Stimulated activated CD4-positive, alpha-beta T cell treated with anti-CD3 and anti-CD28 coated beads, Interleukin-4, amount 100 ng/mL, for 1 hour (primary cell): ENCODE measurements around the gene TBC1D2B.

ENCODE experiments used
- DNase-seq: peaks from one replicate; pipeline ENCODE4 v3.0.0-alpha.2; 2020

The TBC1D2B gene

DNA sequence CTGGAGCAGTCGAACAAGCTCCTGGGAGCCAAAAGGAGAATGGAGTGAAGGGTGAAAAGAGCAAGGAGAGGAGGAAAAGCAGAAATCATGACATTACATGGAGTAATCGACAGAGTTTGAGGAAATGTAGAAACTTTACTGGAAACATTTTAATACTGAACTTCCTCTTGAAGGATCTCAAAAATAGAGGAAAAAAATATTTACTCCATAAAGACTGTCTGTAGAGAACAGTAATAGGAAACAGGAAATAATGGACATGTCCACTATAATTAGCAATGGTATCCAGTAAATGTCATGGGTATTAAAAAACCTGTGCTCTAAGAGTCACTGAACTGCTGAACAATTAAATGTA is 53.0 kb downstream of the TBC1D2B start:
- no peak for DNase-seq

DNA sequence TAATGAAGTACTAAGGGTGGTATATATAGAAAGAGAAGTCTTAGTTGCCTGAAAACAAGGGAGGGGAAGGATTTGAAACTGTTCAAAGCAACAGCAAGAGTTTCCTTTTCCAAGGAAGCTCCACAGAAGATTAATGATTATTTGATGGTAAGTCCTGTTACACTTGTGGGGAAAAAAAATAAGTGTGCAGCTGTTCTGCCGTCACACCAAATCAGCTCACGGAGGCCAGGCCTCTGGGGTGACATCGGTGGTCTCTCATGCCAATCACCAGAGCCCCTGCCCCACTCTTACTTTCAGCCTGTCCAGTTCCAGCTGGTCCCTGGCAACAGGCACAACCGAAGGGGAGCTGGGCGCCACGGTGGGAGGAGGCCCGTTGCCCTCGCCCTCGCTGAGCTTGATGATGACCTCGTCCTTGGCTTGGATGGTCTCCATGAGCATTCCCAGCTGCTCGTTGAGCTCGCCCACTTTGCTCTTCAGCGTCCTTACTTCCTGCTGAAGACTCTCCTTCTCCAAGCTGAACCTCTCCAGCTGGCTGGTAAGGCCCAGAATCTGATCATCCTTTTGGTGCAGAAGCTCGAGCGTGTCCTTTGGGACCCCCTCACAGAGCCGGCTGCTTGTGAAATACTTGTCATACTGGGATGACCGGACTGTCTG is 53.5 kb downstream of the TBC1D2B start:
- no peak for DNase-seq

DNA sequence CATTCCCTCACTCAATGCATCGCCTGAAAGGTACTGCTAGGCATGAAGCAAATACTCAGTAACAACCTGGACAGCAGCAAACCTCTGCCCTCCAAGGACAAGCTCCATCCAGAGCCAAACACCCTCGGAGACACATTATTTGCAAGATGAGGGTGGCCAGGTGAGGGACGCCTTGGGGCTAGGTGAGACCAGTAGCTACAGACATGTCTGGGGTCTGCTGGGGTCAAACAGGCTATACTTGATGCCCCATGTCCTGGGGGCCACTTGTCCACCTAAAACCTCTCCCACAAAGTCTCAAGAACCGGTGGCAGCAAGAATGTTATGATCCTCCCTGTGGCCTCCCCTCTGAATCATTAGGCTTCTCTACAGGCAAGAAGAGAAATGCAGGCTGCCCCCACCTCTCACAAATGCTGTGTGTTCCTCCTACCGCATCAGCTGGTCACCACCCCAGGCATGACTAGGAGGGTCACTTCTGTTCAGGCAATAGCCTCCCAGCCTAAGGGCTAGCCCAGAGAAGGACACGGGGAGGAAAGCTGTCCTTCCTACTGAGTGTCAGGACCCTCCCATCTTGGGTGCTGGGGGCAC is 54.3 kb downstream of the TBC1D2B start:
- no peak for DNase-seq

DNA sequence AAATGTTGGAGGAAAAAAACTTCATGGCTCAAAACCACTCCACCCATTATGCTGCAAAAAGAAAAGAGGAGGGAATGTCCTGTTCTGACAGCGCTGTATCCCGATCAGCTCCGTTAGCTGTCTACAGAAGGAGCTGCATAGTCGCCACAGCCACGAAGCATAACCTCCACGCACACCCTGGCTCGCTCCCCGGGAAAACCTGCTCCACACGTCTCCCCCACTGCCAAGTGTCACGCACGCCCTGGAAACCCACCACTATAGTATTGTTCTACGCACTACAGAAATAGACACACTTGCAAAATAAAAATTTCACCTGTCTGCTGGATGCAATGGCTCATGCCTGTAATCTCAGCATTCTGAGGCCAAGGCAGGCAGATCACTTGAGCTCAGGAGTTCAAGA is 55.8 kb downstream of the TBC1D2B start:
- DNase-seq = no peak

DNA sequence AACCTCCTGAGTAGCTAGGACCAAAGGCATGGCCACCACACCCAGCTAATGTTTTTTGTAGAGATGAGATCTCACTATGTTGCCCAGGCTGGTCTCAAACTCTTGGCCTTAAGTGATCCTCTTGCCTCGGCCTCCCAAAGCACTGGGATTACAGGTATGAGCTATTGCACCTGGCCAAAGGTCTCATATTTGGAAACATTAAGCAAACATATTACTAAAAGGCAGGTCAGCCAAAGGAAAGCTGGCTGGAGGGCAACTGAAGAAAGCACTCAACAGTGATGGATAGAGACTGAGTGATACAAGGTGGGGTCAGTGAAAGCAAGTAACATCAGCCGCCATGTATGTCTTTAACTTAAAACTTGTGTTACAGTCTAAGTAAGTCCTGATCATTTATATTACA is 57.5 kb downstream of the TBC1D2B start:
- DNase-seq = no peak

DNA sequence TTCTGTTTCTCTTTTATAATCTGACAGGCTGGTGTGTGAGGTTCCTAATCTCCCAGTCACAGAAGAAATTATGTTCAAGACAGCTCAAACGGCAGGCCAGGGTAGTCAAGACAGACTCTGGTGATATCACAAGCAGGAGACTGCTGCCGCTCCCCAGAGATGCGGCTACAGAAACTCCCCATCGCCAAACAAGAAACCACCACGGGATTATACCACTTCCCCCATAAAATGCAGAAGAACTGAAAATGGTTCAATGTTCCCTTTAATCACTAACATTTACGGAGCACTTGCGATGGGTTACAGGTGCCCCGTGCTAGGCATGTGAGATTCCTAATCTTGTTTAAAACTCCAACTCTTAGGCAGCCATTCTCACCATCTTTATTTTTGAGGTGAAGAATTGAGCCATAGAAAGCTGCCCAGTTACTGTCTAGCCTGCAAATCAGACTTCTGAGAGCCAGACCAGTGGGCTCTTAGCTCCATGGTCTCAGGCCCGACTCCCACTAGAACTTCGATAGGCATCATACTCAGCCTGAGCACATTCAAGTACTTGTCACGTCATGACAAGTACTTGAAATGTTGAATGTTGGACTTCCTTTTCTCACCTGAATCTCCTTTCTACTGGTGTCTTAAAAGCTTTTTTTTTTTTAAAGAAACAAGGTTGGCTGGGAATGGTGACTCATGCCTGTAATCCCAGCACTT is 58.4 kb downstream of the TBC1D2B start:
- no peak for DNase-seq

DNA sequence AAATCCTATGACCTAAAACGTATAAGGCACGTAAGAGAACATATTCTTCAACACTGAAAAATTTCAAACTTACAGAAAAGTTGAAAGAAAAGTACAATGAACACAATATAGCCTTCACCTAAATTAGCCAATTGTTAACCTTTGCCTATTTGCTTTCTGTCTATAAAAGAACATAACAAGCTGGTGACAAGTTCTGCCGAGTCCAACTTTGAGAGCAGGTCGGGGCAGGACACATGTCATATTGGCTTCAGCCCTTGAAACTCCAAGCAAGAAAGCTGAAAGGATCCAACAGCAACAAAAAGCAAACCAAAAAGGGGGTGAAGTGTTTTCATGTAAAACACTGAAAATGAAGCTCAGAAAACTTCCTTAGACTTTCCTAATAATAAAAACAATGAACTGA is 59.1 kb downstream of the TBC1D2B start:
- DNase-seq = no peak

DNA sequence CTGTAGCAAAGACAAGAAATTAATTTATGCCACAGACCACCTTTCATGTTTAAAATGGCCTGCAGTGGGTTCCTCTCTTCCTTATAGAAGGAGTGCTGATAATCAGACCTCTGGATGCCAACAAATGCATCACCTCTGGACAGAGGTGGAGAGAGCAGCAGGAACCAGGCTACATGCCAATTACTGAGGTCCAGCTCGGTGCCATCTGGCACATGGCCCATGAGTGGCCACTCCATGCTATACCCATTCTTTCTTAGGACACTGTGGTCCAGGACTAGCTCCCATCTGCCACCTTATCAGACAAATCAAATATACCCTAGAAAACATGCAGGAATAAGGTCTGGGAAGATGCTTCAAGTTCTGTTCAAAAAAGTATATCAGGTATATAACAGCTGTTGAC is 60.7 kb downstream of the TBC1D2B start:
- no peak for DNase-seq

DNA sequence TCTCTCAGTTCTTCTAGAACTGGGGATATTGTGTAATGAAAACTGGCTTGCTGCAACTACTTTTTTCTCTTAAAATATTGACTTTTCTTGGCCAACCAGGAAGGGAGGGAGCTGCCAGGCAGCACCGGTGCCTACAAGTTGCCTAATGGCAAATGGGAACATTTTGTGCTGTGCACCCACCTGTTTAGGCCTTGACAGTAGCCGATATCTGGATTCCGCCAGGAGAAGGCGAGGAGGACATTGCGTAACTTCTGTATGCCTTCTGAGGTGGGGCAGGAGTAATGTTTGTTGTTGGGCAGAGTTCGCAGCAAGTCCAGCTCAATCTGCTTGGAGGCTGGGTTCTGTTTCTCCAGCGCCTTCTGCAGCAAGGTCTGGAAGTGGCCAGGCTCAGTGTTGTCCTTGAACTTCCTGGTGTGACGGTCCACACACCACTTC is 64.9 kb downstream of the TBC1D2B start:
- no peak for DNase-seq

DNA sequence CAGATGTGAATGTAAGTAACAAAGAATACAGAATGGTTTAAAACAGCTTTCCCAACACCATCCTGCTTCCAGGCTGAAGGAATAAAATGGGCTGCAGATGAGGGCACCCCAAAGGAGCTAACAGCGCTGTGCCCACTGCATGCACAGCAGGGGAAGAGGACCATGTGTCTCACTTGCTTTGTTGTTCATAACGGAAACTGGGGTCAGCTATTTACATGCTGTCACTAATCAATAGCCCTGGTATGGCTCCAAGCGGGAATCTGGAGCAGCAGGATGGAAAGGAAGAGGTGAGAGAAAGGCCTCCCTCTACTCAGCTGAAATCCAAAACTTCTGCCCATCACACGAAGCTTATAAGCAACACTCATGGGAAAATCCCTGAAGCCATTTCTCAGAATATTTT is 67.4 kb downstream of the TBC1D2B start:
- DNase-seq = no peak

DNA sequence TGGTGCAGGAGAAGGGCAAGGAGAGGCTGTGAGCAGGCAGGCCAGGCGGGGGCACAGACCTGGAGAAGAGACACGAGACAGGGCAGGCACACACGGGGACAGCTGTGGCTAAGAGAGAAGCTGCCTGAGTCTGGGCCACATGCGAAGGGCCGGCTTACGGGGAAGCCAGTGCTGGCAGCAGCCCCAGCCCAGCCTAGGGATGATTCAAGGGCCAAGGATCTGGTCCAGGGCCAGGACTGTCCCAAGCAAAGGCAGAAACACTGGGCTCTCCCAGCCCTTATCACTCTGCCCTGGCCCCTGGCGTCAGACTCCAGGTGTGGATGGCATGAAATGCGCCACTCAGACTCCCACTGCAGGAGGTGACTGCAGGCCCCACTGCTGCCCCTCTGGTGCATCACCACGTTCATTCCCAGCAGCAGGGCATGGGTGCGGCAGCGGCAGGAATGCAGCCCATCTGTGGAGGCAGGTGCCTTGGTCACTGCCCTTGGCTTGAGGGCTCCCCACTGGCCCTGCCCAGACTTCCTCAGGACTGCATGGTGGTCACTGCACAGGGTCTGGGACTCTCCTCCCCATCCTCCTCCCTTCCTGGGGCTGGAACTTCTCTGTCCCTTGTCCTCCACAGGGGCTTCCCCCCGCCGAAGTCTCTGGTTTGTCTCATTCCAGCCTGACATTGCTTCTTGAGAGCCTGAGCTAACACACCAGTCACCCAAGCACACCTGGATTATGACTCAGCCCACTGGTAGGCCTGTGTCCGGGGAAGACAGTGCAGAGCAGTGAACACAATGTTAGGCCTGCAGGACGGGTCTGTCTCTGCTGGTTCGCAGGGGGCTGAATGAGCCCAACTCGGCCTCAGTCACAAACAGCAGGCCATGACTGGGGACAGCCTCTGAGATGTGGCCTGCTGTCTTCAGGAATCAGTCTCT is 69.3 kb downstream of the TBC1D2B start:
- no peak for DNase-seq

DNA sequence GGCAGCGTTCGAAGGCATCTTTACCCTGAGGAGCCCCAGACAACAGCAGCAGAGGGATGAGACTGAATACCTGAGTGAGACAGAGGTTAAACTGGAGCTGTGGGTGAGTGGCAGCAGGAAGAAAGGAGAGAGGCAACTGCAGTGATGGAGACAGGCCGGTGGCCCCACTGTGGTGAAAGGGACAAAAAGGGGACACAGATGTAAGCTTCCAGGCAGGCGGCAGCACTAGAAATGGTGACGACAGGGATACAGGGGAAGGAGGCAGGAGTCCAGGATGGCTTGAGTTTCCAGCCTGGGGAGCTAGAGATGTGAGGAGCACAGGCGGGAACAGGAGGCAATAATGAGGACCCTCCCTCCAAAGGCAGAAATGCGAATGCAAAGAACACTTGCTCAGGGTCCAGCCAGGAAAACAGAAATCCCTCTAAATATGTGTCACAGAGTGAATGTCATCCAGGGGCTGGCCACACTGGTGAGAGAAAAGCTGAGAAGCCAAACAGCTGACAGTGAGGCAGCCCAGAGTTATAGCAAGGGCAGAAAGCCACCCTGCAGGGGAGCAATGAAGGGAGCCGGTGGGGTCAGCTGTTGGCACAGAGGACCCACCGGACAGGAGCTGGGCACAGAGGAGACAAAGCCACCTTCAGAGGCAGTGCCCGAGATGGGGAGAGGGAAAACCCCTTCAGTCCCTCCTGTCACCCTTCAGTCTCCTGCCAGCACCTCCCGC is 70.1 kb downstream of the TBC1D2B start:
- no peak for DNase-seq

DNA sequence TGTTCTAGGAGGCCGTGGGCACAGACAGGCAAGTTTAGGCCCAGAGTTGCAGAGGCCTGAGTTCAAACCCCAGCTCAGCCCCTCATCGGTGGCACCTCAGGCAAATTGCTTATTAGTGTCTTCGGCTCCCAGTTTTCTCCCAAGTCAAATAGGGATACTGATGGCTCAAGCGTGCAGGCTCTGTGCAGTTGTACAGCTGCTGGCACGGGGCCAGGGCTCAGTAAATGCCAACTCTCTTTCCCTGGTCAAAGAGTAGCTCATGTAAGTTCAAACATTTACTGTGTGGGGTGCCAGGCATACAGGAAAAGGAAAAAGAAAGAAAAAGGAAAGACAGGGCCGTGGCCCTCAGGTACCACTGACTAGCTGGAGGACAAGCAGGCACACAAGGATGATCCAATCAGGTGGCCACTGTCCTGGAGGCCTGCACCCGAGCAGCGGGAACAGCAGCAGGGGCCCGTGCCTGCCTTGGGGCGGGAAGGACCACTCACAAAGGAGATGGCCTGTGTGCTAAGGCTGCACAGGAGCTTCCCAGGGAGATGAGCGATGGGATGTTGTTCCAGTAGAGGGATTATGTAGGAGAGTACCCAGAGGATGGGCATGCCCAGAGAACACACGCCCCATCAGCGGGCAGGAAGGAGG is 70.8 kb downstream of the TBC1D2B start:
- DNase-seq = no peak

DNA sequence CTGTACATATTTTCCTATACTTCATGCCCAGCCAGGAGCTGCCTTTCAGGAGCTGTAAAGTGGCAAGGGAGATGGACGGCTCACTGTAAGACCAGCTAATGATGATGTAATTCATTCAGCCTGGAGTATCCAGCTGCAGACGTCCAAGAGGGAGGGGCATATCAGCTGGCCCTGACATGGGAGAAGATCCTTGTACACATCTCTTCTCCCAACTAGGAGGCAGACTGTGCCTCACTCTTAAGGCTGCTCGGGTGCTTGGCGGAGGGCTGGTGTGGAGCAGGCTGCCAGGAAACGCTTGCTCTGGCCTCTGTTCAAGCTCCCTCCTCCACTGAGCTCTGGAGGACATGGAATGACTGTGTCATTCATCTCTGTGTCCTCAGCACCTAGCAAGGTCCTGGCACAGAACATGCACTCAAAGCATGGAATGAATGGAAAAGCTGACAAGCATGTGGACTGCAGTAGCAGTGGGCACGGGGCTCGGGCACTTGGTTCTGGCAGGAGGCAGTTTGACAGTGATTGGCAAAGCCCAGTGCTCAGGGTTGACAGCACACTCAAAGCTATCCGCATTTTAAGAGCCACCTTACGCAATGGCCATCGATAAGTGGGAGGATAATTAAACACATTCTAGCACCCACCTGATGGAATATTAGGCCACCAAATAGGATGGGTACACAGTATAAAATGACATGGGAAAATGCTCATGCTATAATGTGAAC is 72.4 kb downstream of the TBC1D2B start:
- no peak for DNase-seq

DNA sequence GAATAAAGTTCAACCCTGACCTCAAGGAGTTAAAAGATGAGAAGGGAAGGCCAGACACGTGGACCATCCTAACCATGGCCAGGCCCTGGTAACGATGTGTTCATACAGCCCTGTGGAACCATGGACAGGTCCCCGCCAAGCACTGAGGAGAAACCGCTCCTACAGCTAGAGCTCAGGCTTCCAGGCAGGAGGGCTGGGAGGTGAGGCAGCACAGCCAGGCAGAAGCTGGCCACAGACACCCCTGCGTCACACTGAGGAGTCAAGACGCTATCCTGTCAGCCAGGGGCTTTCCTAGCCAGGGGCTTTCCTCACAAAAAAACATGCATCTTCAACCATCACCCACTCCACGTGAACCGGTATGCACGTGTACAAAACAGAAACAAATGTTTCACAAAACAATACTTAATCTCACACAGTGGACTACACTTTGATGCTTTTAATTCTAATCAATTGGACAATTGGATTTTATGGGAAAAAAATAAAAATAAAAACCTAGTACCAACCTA is 73.2 kb downstream of the TBC1D2B start:
- no peak for DNase-seq

DNA sequence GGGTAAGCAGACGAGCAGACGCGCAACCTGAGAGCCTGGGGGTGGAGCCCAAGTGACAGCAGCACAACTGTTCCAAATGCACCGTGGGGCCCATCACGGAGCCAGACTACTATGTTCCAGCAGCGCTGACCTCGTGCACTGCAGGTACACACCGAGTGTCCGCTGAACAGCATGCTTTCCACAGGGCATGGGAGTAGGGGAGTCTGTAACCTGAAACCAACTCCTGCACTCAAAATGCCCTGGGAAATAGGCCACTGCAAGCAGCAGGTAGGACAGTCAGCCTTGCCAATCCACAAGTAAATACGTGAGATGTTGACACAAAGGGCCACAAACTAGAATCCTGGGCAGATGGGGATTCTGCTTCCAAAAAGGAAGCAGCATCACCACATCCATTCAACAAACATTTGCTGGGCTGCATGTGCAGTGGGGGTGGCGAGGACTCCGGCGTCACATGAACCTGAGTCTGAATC is 73.9 kb downstream of the TBC1D2B start:
- no peak for DNase-seq

DNA sequence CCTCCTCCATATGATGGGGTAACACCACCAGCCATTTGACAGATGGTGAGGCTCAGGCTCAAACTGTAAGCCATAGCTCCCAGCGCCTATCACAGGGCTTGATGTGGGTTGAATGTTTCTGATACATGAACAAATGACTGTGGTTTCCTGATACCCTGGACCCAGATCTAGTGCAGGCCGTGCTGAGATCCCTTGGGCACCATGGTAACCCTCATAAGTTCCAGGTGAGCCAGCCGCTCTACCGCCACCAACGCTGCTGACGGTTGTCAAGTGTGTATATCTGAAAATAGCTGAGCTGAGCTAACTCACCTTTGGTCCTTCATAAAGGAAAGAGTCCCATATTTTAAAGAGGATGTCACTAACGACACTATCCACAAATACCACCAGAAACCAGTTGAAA is 74.5 kb downstream of the TBC1D2B start:
- no peak for DNase-seq

DNA sequence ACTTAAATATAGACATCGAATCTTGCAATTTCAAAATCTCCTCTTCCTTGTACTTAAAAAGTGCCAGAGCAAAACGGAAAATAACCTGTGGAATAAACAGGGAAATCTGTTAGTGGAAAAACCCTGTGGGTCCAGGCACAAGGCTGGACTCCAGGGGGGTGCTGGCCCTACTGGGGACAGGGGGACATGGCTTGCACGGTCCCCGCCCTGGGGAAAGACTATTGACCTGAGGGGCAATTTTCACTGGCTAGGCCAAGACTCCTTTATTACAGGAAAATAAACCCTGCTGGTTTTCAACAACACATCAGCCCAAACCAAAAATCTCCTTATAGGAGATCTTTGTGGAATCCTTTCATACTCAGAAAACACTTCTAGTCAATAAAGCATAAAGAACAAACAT is 75.9 kb downstream of the TBC1D2B start:
- no peak for DNase-seq

DNA sequence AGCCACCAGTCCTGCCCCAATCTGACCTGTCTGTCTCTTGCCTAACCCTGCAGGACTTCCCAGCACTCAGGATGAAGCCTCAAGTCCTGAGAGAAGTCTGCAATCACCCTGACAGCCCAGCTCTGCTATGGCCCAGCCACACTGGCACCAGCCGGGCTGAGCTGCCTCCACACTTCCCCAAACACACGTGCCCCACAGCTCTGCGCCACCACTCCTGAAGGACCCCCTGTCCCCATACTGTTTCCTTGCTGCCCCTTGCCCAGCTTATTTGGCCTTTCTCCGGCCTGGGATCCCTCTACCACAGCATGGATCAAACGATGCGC is 76.6 kb downstream of the TBC1D2B start:
- DNase-seq = no peak

DNA sequence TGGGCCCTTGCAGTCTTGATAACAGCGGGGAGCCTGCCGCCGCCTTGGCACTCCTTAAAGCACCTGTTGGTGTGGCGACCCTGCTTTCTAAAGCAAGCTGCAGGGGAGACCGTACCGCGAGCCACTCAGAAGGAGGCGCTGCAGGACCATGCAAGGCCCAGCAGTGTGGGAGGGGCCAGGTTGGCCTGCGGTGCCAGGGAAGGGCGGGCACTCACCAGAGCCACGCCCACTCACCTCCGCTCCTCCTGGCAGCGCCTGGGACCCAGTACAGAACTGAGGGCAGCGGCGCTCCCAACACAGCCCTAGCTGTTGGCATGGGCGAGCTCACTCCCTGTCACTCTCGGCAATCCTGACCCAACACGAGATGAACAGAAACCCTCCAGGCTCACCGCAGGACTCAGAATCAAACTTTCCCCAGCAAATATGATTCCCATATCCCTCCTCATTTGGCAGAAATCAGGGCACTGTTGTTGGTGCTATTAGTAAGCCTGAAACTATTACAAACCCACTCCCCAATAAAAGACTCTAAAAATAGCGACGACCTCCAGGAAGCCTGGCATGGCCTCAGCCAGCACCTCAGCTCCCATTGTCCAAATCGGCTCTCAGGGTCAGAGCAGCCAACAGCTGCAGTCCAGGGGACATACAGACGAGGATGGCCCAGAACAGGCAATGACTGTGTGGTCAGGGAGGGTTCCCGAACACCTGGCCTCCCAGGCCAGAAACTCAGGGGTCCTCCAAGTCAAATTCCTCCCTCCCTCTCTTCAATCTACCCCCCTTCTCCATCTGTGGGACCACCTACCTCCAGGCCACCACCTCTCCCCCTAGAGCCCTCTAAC is 77.2 kb downstream of the TBC1D2B start:
- DNase-seq = peak; percentile 80

DNA sequence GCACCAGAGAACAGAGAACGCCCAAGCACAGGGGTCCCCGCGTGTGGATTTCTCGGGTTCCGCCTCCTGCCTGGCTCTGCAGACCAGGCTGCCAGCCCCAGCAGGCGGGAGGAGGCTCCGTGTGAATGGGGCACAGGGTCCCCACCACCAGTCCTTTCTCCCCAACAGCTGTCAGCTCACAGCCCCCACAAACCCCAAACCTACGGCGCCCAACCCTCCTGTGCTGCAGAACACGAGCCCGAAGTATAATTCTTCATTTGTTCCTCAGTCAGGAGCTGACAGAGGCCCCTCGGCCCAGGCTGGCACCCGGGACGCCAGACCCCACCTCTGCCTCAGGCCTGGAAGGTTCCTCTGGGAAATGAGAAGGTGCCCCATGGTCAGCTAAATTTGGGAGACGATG is 78.0 kb downstream of the TBC1D2B start:
- DNase-seq = no peak
